ENCODE measurements around the gene SS18L1.

- TF ChIP-seq CTCF (IDR thresholded peaks at IDR 0.05; ENCODE audit: insufficient read depth, low read length, poor library complexity, severe bottlenecking) (no peak), EZH2phosphoT487 (conservative IDR thresholded peaks at IDR 0.05; ENCODE audit: low read length) (no peak)
Observed at GRCh38 chr20:62203378-62204030, 59.9 kb downstream of the SS18L1 start.

All from SU-DHL-6 (cell line).